Left colon (tissue), 2 donors: Measurements from ENCODE around the gene COL13A1. TPM values are rescaled to one million over a fixed set of nuclear protein-coding genes. Genes with fewer than 3 reads are reported as not detected.

Experiments used
- ATAC-seq: fragments of 200-7000 bp; cut with Tn5 transposase; one replicate; pipeline ENCODE4 v1.9.1; 2020; ENCODE audit warnings: mild to moderate bottlenecking, moderate library complexity
- DNase-seq, 2 donors: peaks; one replicate each; pipeline ENCODE4 v3.0.0-alpha.2; 2020
- intact Hi-C, 2 donors: fragments of 100-400 bp; cut with DNase I in 1 of 2; cut with micrococcal nuclease in 1 of 2; formaldehyde crosslinking; loops; one replicate each; pipeline versions ENCODE4 v1.11.2 to v1.14.0; 2022; cut with DNase I, micrococcal nuclease
- total RNA-seq, 2 donors: library from RNA; stranded (reverse); fragmentation: NEBNext Ultra II Directional; extraction: Animal tissue kit (Norgen Biotek cat#: 25700); gene quantifications; one replicate each; pipeline ENCODE4 v1.2.1, GENCODE V29; 2021
- donor health status: DM: no; HTN: no; CAD: no.
- donor health status: DM: yes; HTN: yes; CAD: no.

COL13A1 gene
- total RNA-seq, 2 donors from 2014 or later, result 0.70 to 1.4 TPM

DNA sequence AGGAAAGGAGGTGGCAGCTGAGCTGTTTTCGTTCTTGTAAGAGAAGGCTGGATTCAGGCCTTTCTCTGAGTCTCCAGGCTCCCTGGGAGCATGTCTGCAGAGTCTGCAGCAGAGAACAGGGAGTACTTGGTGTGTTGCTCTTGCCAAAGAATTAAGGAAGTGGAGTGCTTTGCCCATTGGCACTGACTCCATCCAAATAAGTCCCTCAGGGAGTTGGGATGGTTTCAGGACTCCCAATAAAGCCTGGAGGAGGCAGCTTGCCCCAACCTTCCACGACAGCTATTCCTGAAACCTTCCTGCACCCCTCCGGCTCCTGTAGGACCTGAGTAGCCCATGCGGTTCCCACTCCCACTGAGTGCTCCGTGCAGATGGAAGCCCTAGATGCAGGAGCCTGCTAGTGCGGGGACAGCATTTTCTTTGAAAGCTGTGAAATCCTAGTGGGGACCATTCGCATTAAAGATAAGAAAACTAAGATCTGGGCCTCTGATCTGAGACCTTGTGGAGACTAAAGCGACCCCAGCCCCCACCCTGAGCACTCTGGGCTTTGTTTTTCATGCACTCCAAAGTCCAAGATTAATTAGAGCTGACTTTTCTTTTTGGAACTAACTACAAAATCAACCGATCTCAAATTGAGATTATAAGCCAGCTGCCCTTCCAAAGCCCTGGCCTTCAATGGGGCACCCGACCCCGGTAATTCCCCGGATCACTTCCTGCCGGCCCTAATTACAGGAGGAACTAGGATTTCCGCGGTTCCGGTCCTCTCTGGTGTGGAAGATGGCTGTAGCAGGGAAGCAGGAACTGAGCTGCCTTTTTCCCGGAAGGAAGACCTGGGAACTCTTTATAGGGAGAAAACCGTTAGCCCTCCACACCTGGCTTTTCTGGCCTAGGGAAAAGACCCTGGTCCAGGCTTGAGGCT, 110.2 kb downstream of the COL13A1 start:
- DNase-seq (no peak), ATAC-seq (peak; percentile 21)
- intact Hi-C loops, result loop anchor here in 1 of 2 donors (10.0 kb wide), 2 partner anchors 117 to 267 kb away; no protein-coding TSS in a partner anchor

DNA sequence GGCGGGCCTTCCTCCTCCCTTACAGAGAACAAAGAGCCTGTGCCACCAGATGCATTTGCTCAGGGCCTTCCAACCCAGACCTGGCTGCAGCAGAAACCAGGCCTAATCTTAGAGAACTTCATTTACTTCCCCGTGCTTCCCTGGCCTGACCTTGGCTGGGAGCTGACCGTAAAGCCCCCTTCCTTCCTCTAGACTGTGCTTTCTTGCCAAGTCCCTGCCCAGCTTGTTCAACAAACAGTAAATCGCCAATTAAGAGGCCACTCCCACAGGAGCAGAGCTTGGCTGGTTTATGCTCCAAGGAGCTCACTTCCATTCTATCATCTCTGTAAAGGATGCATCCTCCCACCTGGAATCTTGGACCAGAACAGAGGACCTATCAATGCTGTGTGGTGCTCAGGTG, 110.9 kb downstream of the COL13A1 start:
- intact Hi-C loops, result loop anchor here in 1 of 2 donors (10.0 kb wide), 2 partner anchors 118 to 268 kb away; no protein-coding TSS in a partner anchor

DNA sequence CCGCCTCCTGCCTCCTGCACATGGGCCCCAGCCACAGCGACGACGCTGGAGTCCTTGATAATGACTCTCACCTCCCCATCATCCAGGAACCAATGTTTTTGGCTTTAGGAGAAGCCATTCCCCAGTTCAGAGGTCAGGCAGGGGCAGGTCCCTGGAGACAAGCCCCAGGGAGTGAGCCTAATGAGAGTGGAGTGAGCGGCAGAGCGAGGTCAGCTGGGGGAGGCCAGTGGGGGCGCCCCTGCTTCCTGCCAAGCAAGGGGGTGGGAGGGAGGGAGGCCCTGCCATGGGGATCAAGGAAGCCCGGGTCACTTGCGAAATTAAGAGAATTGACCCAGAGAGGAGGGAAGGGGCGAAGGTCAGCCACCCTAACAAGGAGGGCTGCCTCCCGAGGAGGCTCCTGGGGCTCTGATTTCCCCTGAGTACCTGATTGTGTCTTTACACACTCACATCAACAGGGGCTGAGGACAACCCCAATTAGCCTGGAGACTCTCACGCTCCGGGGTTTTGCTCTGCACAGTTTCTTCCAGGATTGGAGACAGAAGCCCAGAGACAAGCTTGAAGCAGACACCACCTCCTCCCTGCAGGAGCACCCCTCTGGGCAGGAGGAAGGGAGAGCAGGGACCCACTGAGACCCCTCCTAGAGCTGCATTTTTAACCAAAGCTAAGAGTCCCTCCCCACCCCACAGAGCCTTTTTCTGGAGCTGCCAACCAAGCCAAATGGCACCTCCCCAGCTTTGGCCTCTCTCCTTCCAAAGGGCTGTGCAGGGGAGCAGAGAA, 112.1 kb downstream of the COL13A1 start:
- no peak for DNase-seq
- no peak for ATAC-seq
- intact Hi-C loops, result loop anchor here in 1 of 2 donors (10.0 kb wide), 2 partner anchors 119 to 269 kb away; no protein-coding TSS in a partner anchor

More for the DNA sequence above, 110.9 kb downstream of the COL13A1 start:
- ATAC-seq (peak; percentile 78), DNase-seq (peak; percentile 47 to 70)

DNA sequence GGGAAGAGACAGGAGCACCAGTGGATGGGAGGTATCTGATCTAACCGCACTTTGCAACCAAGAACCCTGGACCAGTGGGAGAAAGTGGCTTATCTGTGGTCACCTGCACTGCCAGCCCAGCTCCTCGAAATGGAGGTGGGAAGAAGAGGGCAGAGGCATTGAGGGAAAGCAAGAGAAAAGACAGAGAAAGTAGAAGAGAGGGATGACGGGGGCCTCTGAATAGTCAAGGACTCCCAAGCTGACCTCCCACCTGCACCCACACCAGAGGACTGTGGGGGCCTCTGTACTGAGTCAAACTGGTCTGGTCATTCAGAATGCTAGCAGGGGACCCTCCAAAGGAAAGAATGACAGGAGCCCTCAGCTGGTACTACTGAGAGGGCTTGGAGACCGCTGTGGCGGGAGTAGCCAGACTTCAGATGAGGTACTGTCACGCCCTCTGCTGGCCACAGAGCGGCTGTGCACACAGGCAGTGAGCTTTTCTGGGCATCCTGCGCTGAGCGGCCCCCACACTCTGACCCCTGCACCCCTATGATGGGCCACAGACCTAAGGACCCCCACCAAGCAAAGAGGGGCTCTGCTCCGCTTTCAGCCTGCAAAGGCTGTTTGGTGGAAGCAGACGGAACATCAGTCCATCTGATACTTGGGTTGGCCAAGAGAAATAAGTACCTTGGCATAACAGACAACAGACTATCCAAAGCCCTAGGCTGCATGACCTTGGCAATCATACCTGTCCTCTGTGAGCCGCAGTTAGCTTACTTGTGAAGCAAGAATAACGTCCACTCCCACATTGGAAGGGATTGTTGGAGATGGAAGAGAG, 112.9 kb downstream of the COL13A1 start:
- DNase-seq, result peak; percentile 61 to 81
- intact Hi-C loops, result loop anchor here in 1 of 2 donors (10.0 kb wide), 2 partner anchors 120 to 270 kb away; no protein-coding TSS in a partner anchor
- peak; percentile 64 for ATAC-seq

DNA sequence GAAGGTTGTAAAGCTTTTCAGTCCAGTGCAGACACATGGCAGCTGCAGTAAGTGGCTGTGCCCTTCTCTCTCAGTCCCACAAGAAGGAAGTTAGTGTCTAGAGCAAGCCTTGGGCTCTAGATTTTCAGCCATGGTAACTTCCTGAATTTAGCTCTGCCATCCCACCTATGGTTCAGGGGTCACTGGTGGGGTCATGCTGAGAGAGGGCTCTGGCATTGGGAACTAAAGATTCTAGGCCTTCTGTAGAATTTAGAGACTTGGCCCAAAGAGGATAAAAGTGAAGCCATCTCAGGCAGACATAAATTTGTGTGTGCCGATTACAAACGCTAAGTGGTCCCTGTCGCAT, 113.5 kb downstream of the COL13A1 start:
- no peak for ATAC-seq
- intact Hi-C loops, result loop anchor here in 1 of 2 donors (10.0 kb wide), 2 partner anchors 120 to 270 kb away; no protein-coding TSS in a partner anchor
- DNase-seq, result no peak

DNA sequence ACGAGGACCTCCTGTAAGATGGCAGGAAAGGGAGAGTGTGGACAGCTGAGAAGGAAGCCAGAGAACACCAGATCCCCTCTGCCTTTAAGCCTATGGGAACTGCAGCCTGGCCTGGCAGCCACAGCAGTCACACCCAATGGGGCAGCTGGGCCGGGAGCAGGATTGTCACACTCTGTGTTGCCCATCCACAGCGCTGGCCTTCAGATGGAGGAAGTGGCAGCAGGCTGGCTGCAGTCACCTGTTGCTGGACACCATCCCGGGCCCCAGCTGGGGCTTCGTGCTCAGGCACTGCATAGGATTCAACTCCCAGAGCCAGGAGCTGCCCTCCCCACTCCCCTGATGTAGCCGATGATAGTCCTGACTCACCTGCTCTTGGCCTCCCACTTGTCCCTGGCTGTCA, 114.4 kb downstream of the COL13A1 start:
- no peak for ATAC-seq
- DNase-seq, result no peak
- intact Hi-C loops, result loop anchor here in 1 of 2 donors (10.0 kb wide), 2 partner anchors 121 to 271 kb away; no protein-coding TSS in a partner anchor

DNA sequence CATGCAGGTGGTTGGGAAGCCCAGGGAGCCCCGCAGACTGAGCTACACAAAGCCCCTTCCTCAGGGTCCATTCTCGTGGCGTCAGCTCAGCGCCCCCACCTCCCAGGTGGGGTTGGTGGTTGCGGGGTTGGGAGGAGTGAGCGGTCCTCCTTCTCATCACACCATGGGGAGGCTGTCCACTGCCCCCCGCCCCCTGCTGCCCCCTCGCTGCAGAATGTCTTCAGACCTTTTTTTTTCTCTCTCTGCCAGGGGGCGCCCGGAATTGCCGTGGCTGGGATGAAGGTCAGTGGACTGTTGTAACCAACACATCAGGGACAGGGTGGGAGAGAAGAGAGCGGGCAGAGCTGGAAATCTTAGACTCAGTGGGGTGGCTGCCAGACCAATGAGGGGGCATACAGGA, 116.3 kb downstream of the COL13A1 start:
- DNase-seq, result no peak
- ATAC-seq, result no peak
- intact Hi-C loops, result loop anchor here in 1 of 2 donors (10.0 kb wide), 2 partner anchors 123 to 273 kb away; no protein-coding TSS in a partner anchor

DNA sequence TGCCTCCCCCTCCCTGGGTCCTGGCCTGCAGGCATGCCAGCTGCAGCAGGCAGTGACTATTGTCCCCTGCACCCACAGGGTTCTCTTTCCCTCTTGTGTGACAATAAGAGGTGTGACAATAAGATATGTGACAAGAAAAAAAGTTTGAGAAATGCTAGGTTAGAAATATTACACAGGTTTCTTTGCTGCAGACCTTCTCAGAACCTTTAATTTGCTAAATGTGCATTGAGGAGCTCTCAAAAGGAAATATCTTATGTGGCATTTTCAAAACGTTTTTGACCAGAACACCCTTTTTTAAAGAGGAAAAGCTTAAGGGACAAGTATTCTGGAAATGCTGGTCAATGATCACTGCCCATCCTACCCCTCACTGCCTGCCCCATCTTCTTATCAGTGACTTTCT, 117.5 kb downstream of the COL13A1 start:
- ATAC-seq, result no peak
- intact Hi-C loops, result loop anchor here in 1 of 2 donors (10.0 kb wide), 2 partner anchors 124 to 274 kb away; no protein-coding TSS in a partner anchor
- DNase-seq, result no peak

DNA sequence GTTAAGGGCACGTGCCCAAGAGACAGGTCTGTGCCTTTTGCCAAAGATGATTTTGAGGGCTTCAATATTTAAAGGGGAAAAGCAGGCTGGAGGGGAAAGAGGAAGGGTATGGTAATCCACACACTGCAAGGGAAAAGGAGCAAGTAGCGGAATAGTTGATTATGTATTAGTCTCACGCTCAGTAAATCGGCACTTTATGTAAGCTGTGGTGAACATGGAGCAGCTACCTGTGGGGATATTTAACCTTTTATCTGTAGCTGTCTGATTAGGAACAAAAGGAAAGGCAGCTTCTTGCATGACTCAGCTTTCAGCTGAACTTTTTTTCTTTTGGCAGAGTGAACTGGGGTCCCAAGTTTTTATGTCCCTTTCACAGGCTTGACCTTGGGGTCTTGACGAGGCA, 123.4 kb downstream of the COL13A1 start:
- intact Hi-C loops, result no loop called here
- DNase-seq (no peak), ATAC-seq (no peak)

DNA sequence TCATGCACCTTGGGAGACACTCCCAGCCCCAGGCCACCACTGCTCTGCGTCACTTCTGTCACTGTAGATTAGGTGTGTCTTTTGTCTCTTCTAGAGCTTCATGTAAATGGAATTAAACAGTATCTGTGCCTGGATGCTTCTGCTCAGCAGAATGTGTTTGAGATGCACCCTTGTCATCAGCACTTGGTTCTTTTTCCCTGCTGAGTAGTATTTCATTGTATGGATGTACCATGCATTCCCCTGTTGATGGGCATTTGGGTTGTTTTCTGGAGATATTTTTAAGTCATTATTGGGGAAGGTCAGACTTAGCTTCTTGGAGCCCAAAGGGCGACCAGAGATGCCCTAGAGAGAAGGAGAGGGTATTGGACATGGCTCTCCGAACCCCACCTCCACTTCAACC, 126.6 kb downstream of the COL13A1 start:
- no peak for DNase-seq
- intact Hi-C loops, result no loop called here
- no peak for ATAC-seq

DNA sequence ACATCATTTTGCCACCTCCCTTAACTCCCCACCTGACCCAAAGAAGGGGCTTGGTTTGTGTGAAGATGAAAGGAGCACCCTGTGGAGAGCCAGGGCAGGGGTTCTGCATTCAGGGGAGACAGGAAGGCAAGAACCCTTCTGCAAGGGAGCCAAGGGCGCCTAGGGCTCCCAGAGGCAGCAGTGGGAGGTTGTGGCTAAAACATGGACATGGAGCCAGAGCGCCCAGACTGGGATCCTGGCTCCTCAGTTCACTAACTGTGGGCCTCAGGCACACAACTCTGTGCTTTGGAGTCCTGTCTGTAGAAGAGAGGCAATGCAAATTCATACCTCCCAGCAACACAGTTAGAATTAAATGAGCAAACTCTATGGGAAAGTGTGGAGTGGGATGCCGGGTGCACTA, 127.9 kb downstream of the COL13A1 start:
- intact Hi-C loops, result no loop called here
- ATAC-seq (no peak), DNase-seq (no peak)

DNA sequence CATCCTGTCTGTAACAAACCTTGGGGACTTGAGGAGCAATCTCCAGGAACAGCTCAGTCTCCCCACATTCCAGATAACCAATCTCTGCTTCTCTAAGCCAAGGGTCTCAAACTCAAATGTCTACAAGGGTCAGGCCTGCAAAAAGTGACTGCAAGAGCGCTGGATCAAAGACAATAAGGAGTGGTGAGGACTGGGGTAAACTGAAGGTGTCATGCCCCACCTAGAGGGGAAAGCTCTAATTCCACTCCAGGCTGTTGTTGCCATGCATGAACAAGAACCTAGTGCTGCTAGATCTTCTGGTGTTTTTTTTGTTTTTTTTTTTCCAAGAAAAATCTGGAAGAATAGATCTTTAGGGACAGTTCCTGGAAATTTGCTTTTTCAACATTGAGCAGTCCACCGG, 133.1 kb downstream of the COL13A1 start:
- ATAC-seq (no peak), DNase-seq (no peak)
- intact Hi-C loops, result no loop called here

DNA sequence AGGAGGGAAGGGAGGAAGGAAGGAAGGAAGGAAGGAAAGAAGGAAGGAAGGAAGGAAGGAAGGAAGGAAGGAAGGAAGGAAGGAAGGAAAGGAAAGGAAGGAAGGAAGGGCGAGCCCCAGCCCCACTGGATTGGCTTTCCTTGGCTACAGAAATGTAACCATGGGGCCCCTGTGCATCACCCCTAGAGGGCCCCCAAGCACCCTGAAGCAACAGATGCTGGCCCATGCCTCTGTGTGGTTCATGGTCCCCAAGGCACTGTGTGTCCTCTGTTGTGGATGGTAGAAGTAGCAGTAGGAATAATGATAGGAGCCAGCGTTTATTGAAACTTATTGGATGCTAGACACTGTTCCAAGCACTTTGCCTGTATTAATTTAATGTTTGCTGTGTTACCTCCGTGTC, 134.4 kb downstream of the COL13A1 start:
- intact Hi-C loops, result no loop called here
- no peak for DNase-seq
- no peak for ATAC-seq

DNA sequence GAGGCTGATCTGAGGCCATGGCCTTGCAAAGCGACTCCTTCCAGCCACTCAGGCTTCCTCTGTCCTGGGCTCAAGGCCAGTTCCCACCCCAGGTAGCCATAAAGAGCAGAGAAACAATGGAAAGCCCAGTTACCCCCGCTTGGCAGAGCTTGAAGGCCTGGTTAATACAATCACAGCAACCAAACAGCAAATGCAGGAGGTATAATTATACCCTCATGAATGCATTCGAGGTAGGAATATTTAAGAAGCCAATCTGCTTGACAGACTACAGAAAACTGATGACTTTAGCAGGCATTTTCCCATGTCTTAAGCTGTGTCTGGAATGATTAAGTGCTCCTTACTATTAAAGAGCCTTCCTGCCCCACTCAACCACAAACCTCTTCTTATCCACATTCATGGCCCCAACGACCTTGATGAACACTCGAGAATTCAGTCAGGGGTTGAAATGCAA, 136.9 kb downstream of the COL13A1 start:
- ATAC-seq, result no peak
- DNase-seq, result no peak
- intact Hi-C loops, result no loop called here

DNA sequence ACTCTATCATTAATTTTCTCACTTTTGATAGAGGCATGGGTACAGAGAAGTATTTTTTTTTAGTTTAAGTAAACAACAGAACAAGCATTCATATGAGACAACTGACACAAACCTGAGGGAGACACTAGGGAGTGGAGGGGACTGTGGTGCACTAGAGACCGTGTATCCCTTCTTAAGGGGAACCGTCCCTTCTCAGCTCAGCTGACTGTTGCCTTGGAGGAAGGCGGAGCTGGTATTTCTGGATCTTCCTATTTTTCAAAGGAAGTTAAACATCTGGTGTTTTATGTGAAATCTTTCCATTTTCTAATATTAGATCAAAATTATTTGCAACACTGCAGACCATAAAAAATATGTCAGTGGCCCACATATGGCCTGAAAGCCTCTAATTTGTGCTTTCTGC, 137.4 kb downstream of the COL13A1 start:
- intact Hi-C loops, result no loop called here

DNA sequence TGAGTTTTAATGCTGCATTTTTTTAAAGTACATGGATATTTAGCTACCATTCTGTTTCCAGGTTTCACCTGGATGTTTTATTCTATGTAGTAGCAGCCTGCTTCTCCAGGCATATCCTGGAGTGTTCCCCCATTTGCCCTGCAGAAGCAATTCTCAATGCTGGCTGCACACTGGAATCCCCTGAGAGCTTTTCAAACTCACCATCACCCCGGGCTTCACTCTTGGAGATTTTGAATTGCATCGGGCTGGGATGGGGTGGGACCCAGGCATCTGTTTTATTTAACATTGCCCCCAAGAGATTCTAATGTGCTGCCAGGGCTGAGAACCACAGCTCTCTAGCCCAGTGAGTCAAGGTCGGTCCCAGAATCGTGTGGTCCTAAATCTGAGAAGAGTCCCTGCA, 137.8 kb downstream of the COL13A1 start:
- DNase-seq, result no peak
- intact Hi-C loops, result no loop called here

More for the DNA sequence above, 137.4 kb downstream of the COL13A1 start:
- no peak for ATAC-seq
- no peak for DNase-seq

DNA sequence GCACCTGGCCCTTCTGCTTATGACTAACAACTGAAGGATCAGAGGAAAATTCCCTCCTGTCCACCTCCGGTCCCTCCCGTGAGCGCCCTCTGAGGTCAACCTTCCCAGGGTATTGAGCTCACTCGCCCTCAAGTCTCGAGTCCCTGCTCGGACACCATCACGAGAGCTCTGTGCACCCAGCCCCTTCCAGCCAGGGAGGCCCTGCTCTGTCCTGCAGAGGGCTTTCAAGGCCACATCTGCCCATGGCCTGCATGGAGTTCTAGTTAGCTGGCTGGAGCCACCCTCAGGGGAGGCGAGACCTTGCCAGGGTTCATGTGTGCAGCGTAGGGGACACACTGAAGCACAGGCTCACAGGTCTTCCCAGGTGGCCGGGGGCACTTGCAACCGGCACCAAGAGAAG, 140.0 kb downstream of the COL13A1 start:
- intact Hi-C loops, result no loop called here
- ATAC-seq (no peak), DNase-seq (no peak)

More for the DNA sequence above, 137.8 kb downstream of the COL13A1 start:
- ATAC-seq, result no peak

DNA sequence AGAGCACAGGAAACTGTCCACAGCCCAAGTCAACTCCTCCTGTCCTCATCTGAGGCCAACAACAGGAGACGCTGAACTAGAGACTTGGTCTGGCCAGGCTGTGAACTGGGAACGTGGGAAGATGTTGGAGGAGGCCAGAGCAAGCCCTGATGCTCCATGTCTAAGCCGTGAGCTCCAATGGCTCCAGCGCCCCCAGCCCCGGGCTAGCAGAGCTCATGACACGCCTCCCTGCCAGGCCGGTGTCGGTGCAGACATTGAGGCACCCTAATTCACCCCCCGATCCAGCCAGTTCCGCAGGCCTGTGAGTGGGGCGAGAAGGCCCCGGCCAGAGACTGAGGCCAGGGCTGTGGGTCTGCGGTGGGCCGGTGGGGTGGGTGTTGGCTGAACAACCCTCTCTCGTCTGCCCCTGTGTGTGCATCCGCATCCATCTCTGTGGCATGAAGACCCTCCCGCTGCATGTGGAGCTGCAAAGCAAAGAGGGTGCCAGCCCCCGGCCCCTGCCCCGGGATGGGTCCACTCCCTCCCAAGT, 141.7 kb downstream of the COL13A1 start:
- ATAC-seq (no peak), DNase-seq (no peak)
- intact Hi-C loops, result no loop called here
